Measurements from ENCODE around the gene MN1.
A peak's percentile ranks its signal among the peaks of the same experiment; 100 is the strongest.
"Not testable (repeated sequence)": the region's sequence is repeated elsewhere in the genome, so short reads cannot be mapped to it uniquely, and the experiment has no call there.

Gene MN1

DNA sequence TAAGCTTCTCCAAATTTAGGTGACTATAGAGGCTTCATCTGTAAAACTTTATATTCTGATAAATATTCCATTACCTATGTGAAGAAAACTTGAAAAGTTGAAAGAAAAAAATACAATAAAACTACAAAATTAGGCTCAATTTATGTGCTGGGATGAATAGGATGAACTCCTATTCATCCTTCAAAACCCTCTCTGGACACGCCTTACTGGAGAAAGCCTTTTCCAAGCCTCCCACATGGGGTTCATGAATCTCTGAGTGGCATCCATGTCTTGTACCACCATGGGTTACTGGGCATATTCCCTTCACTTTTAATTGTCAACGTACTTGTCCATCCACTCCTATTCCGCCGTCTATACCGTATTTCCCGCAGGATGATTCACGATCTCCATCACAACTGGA is 55.7 kb downstream of the MN1 start:
- Mint-ChIP-seq H3K27ac (no peak overlapping the region), H3K9me3 (peaks cover 0 to 1% of the 10 kb centered on the region in 2 donors), H3K4me1 (no peaks in the 10 kb centered on the region), H3K27me3 (peaks cover 4 to 5% of the 10 kb centered on the region in 2 donors), H3K36me3 (no peaks in the 10 kb centered on the region), H3K4me3 (no peak overlapping the region)
- DNase-seq: no peak
- no peak for ATAC-seq (replicated peaks)

DNA sequence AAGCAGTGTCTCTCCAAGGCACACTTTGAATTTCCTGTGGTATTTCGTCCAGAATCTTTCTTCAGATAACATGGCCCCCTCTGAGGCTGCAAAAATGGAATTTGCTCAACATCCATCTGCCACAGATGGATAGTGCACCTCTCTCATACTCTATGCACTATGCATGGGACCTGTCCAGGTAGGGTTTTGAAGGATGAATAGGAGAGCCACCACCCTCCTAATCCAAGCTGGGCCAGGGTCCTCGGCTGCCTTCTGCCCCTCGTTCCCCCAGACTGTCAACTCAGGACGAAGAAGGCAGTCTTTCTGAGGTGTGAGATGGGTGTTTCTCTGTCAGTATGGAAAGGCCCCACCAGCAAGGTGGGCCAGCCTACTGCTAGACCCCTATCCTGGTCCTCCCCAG is 56.4 kb downstream of the MN1 start:
- no peak for ATAC-seq (replicated peaks)
- Mint-ChIP-seq H3K4me3 (no peak overlapping the region), H3K27me3 (peaks cover 4 to 5% of the 10 kb centered on the region in 2 donors), H3K36me3 (no peaks in the 10 kb centered on the region), H3K9me3 (peaks cover 2 to 3% of the 10 kb centered on the region in 2 donors), H3K4me1 (no peaks in the 10 kb centered on the region), H3K27ac (no peak overlapping the region)
- no peak for DNase-seq

DNA sequence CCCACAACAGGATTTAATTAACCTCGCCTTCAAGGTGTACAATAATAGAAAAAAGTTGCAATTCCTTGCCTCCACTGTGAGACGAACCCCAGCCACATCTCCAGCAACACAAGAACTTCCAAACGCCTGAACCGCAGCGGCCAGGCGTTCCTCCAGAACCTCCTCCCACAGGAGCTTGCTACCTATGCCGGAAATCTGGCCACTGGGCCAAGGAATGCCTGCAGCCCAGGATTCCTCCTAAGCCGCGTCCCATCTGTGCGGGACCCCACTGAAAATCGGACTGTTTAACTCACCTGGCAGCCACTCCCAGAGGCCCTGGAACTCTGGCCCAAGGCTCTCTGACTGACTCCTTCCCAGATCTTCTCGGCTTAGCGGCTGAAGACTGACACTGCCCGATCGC is 57.5 kb downstream of the MN1 start:
- H3K27me3 Mint-ChIP-seq; H3K4me3 Mint-ChIP-seq; H3K36me3 Mint-ChIP-seq; H3K9me3 Mint-ChIP-seq; H3K27ac Mint-ChIP-seq; ATAC-seq (replicated peaks); DNase-seq; H3K4me1 Mint-ChIP-seq: not testable (repeated sequence)

DNA sequence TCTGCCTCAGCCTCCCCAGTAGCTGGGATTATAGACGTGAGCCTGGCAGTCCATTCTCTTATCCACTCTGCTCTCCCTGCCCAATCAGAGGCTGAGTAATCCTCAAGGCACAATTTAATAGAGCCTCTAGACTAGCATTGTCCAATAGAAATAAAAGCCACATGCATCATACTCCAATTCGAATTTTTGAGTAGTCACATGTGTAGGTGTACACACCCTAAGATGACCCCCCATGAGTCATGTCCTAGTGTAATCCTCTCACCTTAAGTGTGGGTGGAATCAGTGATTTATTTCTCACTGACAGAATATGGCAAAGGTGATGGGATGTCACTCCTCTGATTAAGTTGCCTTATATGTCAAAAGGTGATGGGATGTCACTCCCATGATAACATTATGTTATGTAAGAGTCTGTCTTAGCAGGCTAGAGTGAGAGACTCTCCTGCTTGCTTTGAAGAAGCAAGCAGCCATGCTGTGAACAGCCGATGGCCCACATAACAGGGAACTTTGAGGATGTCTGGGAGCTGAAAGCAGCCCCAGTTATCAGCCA is 61.3 kb downstream of the MN1 start:
- peaks cover 0 to 4% of the 10 kb centered on the region in 2 donors for H3K27me3 Mint-ChIP-seq
- H3K4me1 Mint-ChIP-seq: no peaks in the 10 kb centered on the region
- H3K27ac Mint-ChIP-seq: no peak overlapping the region
- ATAC-seq (replicated peaks) (no peak), DNase-seq (no peak)
- no peaks in the 10 kb centered on the region for H3K36me3 Mint-ChIP-seq
- H3K4me3 Mint-ChIP-seq: no peak overlapping the region
- peaks cover 8 to 10% of the 10 kb centered on the region in 2 donors for H3K9me3 Mint-ChIP-seq

DNA sequence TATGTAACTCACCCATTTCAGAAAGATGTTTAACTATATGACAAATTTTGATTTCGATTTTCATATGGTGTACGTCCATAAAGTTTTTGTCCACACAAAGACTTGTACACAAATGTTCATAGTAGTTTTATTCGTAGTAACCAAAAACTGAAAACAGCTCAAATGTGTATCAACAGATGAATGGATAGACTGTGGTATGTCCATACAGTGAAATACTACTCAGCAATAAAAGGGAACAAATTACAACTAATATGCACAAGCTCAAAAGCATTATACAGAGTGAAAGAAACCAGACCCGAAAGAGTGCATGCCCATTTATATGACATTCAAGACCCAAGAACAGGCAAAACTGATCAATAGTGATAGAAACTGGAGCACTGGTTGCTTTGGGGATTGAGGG is 64.0 kb downstream of the MN1 start:
- no peak for ATAC-seq (replicated peaks)
- no peak overlapping the region for H3K27ac Mint-ChIP-seq
- H3K36me3 Mint-ChIP-seq: no peaks in the 10 kb centered on the region
- peaks cover 7 to 10% of the 10 kb centered on the region in 2 donors for H3K9me3 Mint-ChIP-seq
- no peaks in the 10 kb centered on the region for H3K4me1 Mint-ChIP-seq
- H3K27me3 Mint-ChIP-seq: peaks cover 0 to 4% of the 10 kb centered on the region in 2 donors
- DNase-seq: no peak
- H3K4me3 Mint-ChIP-seq: no peak overlapping the region

DNA sequence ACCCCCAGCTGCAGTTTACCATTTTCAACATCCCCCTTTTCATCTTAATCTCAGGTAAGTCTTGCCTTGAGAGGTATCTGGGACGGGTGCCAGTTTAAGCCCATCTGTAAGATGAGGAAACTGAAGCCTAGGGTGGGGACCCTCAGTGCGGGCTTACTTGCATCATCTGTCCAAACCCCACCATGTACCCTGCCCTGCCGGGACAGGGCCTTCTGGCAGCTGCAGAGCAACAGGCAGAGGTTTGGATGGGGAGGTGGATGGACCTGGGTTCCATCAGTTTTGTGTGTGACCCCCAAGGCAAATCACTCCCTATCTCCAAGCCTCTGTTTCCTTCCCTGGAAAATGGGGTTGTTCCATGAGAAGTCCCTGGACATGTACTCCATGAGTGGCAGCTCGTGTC is 67.5 kb downstream of the MN1 start:
- H3K27ac Mint-ChIP-seq: no peak overlapping the region
- H3K4me1 Mint-ChIP-seq: no peaks in the 10 kb centered on the region
- no peak for DNase-seq
- ATAC-seq (replicated peaks): no peak
- no peaks in the 10 kb centered on the region for H3K36me3 Mint-ChIP-seq
- H3K27me3 Mint-ChIP-seq: no peaks in the 10 kb centered on the region
- no peak overlapping the region for H3K4me3 Mint-ChIP-seq
- H3K9me3 Mint-ChIP-seq: peaks cover 3 to 6% of the 10 kb centered on the region in 2 donors

DNA sequence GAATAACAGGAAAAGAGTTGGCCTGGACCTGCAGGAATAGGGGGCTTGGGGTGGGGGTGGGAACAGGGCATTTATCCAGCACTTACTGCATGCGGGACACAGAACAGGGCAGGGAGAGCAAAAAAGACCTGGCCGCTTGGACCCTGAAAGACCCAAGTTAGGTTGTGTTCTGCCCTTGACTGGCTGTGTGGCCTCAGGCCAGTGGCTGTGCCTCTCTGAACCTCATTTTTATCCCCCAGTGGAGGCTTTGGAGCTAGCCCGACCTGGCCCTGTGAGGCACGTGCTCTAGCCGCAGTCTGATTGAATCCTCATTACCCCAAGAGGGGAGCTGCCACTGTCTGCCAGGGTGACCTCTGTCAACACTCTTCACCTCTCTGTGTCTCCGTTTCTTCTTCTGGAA is 68.7 kb downstream of the MN1 start:
- Mint-ChIP-seq H3K4me1 (no peaks in the 10 kb centered on the region), H3K4me3 (no peak overlapping the region)
- no peak for DNase-seq

DNA sequence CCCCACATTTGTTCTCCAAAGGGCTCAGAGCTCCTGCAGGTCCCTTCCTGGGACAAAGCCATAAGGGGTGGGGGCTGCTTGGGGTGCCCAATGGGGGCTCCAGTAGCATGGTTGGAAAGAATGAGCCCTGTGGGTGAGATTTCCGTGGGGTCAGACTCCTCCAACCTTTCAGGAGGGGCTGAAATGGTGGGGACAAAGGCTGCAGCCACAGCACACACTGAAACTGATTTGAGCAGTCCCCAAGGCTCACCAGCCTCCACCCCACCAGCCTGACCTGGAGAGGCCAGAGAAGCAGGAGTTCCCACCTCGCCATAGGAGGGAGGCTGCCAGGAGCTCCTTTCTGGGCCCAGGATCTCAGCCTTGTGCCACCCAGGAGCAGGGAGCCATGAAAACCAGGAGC is 69.2 kb downstream of the MN1 start:
- Mint-ChIP-seq H3K9me3 (peaks cover 0 to under 1% of the 10 kb centered on the region in 2 donors), H3K4me1 (peaks cover under 1 to 1% of the 10 kb centered on the region in 2 donors), H3K27me3 (peaks cover 0 to 1% of the 10 kb centered on the region in 2 donors), H3K36me3 (no peaks in the 10 kb centered on the region), H3K27ac (no peak overlapping the region), H3K4me3 (no peak overlapping the region)
- ATAC-seq (replicated peaks) (no peak), DNase-seq (no peak)

More for the DNA sequence above, 68.7 kb downstream of the MN1 start:
- Mint-ChIP-seq H3K9me3 (peaks cover 3 to 5% of the 10 kb centered on the region in 2 donors), H3K27me3 (no peaks in the 10 kb centered on the region), H3K27ac (no peak overlapping the region), H3K36me3 (no peaks in the 10 kb centered on the region)
- no peak for ATAC-seq (replicated peaks)

DNA sequence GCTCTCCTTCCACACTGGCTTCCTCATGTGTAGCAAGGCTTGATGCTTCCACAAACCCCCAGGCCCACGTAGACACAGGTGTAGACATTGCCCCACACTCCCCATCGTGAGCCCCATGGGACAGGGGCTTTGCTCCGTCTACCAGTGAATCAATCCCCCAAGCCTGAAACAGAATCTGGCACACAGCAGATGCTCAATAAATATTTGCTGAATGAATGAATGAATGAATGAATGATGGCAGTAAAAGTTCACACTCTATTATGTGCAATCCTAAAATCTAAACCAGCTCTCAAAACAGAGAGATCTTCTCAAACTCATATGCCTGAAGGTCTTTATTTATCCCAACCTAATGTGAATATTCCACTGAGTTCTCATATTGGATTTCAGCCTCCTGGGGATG is 69.9 kb downstream of the MN1 start:
- Mint-ChIP-seq H3K4me1 (peaks cover 5 to 9% of the 10 kb centered on the region in 2 donors), H3K36me3 (no peaks in the 10 kb centered on the region), H3K27ac (no peak overlapping the region), H3K4me3 (no peak overlapping the region), H3K9me3 (no peaks in the 10 kb centered on the region), H3K27me3 (peaks cover 0 to 4% of the 10 kb centered on the region in 2 donors)
- ATAC-seq (replicated peaks) (no peak), DNase-seq (no peak)

DNA sequence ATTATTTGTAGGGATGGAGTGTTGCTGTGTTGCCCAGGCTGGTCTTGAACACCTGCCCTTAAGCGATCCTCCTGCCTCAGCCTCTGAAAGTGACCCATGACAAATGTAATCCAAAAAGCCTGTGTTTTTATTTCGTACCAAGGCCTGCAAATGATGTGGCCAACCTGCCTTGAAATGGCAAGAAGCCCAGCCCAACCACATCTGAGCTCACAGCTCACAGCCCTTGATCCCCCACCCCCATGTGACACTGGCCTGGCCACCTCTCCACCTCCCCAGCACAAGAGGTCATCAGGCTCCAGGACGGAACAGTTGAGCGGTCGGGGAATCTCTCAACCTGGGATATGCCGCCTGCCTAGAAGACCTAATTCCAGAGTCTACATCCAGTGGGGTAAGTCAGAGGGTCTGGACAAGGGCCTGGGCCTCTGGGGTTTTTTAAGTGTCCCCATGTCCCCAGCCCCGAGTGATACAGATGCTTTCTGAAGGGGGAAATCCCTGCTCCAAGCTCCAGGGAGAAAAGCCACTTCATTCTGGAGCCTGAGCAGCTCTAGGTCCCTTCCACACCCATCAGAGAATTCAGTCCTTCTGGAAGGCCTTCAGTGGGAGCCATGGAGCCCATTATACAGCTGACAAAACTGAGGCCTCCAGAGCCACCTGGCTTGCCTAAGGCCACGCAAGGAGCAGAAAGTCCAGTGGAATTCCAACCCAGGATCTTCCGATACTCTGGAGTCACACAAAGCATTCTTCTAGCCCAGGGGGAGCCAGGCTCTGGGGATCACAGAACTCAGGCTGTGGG is 70.7 kb downstream of the MN1 start:
- Mint-ChIP-seq H3K9me3 (no peaks in the 10 kb centered on the region), H3K4me1 (peaks cover 5 to 11% of the 10 kb centered on the region in 2 donors), H3K4me3 (no peak overlapping the region), H3K36me3 (no peaks in the 10 kb centered on the region), H3K27me3 (peaks cover 0 to 4% of the 10 kb centered on the region in 2 donors), H3K27ac (no peak overlapping the region)
- DNase-seq: no peak
- ATAC-seq (replicated peaks): no peak

DNA sequence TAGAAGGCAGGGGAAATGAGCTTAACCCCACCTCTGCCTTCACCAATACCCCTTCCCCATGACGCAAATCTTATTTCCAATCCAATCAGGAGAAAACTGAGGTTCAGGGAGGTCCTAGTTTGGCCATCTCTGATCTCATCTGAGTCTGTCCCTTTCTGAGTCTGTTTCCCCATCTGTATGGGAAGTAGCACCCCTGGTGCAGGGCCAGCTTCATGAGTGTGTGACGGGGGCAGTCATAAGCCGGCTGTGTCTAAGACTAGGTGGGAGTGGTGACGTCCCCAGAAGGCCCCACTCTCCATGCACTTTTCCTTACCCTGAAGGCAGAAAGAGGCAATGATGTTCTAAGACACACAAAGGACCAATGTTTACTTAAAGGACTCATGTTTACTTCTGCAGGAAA is 72.3 kb downstream of the MN1 start:
- Mint-ChIP-seq H3K9me3 (peaks cover 4 to 6% of the 10 kb centered on the region in 2 donors), H3K4me1 (peaks cover 5 to 11% of the 10 kb centered on the region in 2 donors), H3K4me3 (no peak overlapping the region), H3K27ac (no peak overlapping the region), H3K27me3 (peaks cover 0 to 4% of the 10 kb centered on the region in 2 donors), H3K36me3 (peaks cover 0 to 1% of the 10 kb centered on the region in 2 donors)
- DNase-seq: no peak
- no peak for ATAC-seq (replicated peaks)

DNA sequence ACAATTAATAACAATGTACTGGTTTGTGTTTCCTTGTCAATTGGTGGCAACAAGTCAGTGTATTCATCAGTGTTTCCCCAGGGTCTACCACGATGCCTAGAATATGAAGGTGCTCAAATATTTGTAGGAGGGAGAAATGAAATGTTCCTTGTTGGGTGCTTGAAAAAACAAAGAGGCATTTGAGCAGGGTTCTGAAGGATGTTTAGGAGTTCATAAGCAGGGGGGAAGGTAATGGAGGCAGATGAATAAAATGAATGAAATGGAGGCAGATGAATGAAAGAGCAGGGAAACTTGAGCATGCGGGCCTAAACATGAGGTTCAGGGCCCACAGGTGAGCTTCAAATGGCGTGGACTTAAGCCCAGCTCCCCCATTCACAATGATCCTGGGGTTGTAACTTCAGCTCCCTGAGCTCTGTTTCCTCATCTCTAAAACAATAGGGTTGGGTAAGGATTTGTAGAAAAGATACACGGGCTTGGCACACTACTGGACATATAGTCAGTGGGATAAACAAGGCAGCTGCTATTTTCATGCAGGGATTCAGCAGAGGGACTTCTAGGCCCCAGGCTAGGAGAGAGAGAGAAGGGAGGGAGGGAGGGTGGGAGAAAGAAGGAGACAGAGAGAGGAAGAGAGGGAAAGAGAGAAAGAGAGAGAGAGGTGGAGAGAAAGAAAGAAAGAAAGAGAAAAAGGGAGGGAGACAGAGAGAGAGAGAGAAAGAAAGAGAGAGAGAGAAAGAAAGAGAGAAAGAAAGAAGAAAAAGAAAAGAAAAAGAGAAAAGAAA is 73.7 kb downstream of the MN1 start:
- H3K4me1 Mint-ChIP-seq: peaks cover 7 to 11% of the 10 kb centered on the region in 2 donors
- DNase-seq (no peak), ATAC-seq (replicated peaks) (no peak)
- no peak overlapping the region for H3K27ac Mint-ChIP-seq
- H3K27me3 Mint-ChIP-seq: peaks cover 0 to 4% of the 10 kb centered on the region in 2 donors
- H3K4me3 Mint-ChIP-seq: no peak overlapping the region
- peaks cover 0 to 1% of the 10 kb centered on the region in 2 donors for H3K36me3 Mint-ChIP-seq
- H3K9me3 Mint-ChIP-seq: peaks cover 6 to 10% of the 10 kb centered on the region in 2 donors

DNA sequence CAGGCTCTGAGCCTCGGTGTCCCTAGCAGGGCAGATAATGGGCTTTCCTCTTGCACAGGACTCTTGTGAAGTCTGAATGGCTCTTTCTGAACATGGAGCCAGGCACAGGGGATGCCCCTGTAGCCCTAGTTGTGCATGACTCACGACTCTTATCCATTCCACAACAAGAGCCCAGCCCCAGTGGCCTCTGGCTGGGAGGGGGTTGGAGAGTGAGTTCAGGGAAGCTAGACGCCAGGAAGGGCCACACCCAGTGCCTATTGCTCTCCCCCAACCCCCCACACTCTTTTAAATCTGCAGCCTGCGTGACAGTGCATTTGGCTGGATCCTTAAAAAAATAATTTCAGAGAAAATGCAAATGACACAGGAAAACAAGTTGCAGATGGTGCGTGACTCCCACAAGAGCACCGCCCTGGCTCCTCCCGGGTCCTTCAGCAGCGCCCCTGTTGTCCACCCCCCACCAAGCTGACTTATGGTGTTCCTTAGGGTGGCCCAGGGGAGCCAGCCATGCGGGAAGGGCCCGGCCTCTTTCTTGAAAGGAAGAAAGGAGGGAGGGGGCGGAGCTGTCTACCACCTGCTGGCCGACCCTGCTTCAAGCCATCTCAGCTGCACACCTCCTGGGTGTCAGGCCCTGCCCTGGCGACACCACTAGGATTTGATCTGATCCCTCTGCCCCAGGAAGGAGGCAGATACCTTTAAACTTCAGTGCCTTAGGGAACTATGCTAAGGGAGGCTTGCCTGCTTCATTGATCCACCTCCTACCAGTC is 74.7 kb downstream of the MN1 start:
- Mint-ChIP-seq H3K27ac (no peak overlapping the region), H3K4me3 (no peak overlapping the region), H3K4me1 (peaks cover 7 to 11% of the 10 kb centered on the region in 2 donors), H3K27me3 (peaks cover 0 to 4% of the 10 kb centered on the region in 2 donors), H3K9me3 (peaks cover 6 to 10% of the 10 kb centered on the region in 2 donors), H3K36me3 (peaks cover 0 to 1% of the 10 kb centered on the region in 2 donors)
- ATAC-seq (replicated peaks) (peak; percentile 39 to 42), DNase-seq (no peak)

DNA sequence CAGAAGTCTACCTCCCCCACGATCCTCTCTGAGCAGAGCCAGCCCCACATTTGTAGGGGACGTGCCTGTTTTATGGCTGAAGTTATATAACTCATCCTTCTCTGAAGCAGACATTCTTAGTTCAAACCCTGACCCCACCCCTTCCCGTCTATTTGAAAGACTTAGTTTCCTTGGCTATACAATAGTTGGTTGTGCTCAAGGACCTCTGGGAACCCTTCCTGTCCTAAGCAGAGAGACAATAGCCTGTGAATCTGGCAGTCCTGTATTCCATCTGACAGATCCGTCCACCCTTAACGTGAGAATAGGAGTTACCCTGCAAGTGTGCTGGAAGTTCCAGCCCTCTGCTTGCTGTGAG is 75.2 kb downstream of the MN1 start:
- DNase-seq: no peak
- no peak for ATAC-seq (replicated peaks)
- H3K4me3 Mint-ChIP-seq: no peak overlapping the region
- H3K4me1 Mint-ChIP-seq: peaks cover 7 to 11% of the 10 kb centered on the region in 2 donors
- H3K36me3 Mint-ChIP-seq: peaks cover 0 to 1% of the 10 kb centered on the region in 2 donors
- H3K27ac Mint-ChIP-seq: no peak overlapping the region
- peaks cover 6 to 10% of the 10 kb centered on the region in 2 donors for H3K9me3 Mint-ChIP-seq
- peaks cover 0 to 4% of the 10 kb centered on the region in 2 donors for H3K27me3 Mint-ChIP-seq

All from stimulated activated naive B cell treated with anti-CD40 and anti-IgM and Interleukin-4, amounts not matched to agents 10 μg/mL and 1 μg/mL and 100 μg/mL, for 72 hours (primary cell).